GM04504 (cell line): ENCODE results near the gene PDGFRB.
A peak's percentile ranks its signal among the peaks of the same experiment; 100 is the strongest.

ENCODE experiments used
- DNase-seq: peaks from one replicate; pipeline ENCODE4 v3.0.0-alpha.2; 2012; ENCODE audit warnings: low read depth

The PDGFRB gene

GRCh38 chr5:150144246-150144801 lies 11.3 kb downstream of the PDGFRB start:
- no peak for DNase-seq

- DNase-seq, result peak; percentile 93
Observed at GRCh38 chr5:150143350-150144245, 12.0 kb downstream of the PDGFRB start.

- DNase-seq, result peak; percentile 92
Observed at GRCh38 chr5:150142959-150143349, 12.7 kb downstream of the PDGFRB start.

DNA sequence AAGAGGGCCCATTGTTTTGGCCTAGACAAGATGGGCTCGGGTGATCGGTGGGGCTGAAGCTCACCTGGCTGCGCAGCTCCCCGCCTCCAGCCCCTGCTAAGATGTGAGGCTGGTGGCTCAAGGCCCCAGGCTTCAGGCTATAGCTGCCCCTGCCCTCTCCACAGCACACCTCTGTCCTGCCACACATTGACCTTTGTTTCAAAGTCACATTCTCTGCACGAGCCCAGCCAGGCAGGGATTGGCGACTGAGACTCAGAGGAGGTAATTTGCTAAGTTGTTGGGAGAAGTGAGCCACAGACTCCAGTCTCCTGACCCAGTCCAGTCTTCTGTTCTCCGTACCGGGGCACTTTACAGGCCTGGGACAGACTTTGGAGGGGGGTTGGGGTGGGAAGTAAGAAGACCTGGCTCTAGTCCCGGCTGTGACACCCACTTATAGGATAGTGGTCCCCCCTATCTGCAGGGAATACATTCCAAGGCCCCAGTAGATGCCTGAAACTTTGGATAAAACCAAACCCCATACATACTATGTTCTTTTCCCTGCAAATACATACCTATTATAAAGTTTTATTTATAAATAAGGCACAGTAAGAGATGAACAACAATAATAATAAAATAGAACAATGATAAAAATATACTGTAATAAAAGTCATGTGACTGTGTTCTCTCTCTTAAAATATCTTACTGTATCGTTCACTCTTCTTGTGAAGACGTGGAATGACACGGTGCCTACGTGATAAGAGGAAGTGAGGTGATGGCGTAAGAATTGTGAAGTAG lies 13.3 kb downstream of the PDGFRB start:
- DNase-seq, result no peak

GRCh38 chr5:150141544-150142184 lies 14.0 kb downstream of the PDGFRB start:
- DNase-seq, result peak; percentile 67

GRCh38 chr5:150140830-150141229 lies 14.8 kb downstream of the PDGFRB start:
- DNase-seq, result no peak

- no peak for DNase-seq
Observed at GRCh38 chr5:150139334-150139733, 16.3 kb downstream of the PDGFRB start.

DNA sequence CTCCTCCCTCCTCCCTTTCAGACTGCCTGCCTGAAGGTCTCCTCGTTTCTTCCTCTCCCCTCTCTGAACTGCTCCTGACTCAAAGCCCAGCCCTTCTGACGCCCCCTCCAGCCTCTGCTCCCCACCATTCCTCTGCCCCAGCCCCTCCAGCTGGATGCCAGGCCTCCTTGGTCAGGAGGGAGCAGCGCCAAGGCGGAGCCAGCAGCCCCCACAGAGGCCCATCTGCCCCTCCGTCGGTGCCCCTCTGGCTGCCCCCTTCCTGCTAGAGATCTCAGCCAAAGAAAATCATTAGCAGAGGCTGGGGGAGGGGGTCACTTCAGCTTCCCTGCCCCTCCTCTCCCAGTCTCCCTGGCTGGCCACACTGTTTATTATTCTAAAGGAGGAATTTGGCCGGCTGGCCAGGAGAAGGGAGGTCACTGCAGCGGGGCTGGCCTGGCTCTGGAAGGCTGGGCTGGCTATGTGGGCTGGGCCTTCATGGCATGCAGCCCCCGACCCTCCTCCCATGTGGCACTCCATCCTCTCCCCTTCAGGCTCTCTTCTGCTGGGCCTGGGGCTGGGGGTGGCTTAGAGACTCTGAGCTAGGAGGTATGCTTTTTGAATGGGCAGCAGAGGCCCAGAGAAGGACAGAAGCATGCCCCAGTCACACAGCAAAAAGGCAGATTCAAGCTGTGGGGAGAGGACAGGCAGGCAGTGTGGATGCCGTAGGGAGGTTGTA lies 16.9 kb downstream of the PDGFRB start:
- peak; percentile 63 for DNase-seq

DNA sequence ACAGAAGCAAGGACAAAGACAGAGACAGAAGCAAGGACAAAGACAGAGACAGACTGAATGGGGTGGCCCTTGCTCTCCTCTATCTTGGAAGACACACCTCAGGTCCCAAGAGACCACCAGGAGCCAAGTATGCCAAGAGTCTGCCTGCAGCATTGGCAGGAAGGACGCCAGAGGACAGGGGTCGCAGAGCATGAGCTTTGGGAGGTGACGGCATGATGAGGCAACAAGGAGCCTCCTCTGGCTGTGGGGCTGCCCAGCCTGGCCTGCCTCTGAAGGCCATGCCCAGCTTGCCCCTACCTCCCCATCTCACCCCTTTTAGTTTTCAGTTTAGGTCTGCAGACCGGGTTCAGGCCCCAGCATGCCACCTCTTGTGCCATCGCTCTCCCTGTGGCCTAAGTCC lies 17.6 kb downstream of the PDGFRB start:
- DNase-seq, result no peak

GRCh38 chr5:150137168-150137957 lies 18.3 kb downstream of the PDGFRB start:
- DNase-seq, result no peak

DNA sequence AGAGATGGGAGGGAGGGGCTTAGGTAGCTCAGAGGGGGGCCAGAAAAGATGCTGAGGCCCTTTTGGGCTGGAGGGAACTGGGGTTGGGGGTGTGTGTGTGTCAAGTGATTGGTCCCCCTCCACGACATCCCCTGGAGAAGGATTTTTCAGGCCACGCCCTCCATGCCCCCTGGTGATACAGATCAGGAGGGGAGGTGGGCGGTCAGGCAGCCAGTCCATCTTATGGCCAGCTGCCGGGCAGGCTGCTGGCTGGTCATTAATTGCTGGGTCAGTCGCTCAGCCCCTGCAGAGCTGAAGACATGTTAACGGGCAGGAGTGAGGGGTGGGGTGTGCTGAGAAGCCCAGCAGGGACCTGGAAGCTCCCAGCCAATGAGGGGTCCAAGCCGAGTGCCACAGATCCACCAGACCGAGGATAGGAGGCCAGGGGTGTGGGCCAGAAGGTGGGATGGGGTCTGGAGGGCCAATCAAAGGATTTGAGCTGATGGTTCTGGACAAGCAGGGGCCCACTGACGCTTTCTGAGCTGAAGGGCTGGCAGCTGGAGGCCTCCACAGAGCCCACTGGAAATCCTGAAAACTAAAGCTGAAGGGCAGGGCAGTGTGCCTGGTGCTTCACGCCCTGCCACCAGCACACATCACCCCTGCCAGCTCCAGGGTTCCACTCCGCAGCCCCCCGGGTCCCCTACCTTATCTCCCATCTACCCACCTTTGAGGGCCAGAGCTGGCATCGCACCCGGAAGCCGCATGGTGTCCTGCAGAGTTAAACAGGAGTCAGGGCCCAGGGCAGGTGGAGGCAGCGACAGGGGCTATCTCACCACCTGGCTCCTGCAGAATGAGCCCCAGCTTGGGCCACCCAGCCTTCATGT lies 19.1 kb downstream of the PDGFRB start:
- DNase-seq, result no peak

- DNase-seq, result no peak
Observed at GRCh38 chr5:150135557-150136304, 19.9 kb downstream of the PDGFRB start.

DNA sequence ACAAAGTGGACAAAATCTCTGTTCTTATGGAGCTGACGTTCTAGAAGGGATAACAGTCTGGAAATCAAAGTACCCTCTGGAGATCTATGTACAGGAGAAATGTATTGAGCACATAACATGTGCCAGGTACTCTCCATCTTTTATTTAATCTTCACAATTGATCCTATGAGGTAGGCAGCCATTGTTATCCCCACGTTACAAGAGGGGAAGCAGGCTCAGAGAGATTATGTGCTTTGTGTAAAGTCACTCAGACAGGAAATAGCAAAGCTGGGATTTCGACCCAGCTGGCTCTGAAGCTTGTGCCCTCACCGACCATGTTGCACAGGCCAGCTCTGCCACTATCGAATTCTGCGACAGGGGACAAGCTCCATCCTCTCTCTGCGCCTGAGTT lies 21.5 kb downstream of the PDGFRB start:
- no peak for DNase-seq

GRCh38 chr5:150133581-150134197 lies 22.0 kb downstream of the PDGFRB start:
- DNase-seq, result no peak

DNA sequence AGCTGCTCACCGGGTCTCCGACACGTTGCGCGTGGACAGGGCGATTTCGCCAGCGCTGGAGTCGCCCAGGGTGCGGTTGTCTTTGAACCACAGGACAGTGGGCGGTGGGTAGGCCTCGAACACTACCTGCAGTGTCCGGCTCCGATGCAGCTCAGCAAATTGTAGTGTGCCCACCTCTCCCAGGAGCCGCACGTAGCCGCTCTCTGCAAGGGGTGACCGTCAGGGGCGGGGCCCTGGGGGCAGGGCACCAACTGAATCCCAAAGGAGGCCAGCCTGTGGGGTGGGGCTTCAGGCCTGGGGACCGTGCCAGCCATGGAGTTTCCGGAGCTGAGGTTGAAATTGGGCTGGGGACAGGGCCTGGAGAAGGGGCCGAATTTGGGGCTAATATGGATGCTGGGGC lies 22.9 kb downstream of the PDGFRB start:
- no peak for DNase-seq

DNA sequence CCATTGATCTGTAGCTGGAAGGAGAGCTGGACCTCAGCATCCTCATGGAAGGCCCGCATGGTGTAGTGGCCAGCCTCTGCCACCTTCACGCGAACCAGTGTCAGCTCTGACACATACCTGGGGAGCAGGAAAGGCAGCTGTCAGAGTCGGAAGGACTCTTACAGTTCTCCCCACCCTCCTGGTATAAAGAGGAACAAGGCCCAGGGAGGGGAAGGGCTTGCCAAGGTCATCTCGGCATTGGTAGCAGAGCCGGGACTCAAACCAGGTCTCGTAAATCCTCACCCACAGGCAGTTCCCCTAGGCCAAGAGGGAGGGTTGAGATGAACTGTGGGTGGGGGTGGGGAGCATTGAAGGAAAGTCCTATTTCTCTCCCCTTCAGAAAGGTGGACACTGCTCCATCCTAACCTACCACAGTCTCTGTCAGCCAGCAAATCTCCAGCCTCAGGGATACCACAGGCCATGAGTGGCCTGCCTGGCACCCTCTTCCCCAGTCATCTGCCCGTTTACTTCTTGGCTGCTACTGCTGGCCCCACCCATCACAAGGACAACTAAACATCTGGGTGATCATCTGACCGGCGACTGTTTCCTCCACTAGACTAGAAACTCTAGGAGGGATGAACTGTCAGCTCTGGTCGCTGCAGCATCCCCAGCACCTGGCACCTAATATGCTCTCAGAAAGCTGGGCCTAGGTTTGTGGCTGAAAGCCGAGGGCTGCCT lies 23.5 kb downstream of the PDGFRB start:
- no peak for DNase-seq

- no peak for DNase-seq
Observed at GRCh38 chr5:150131461-150131860, 24.2 kb downstream of the PDGFRB start.

GRCh38 chr5:150130493-150130922 lies 25.1 kb downstream of the PDGFRB start:
- no peak for DNase-seq
